ENCODE data around the gene SPAG16.

DNA sequence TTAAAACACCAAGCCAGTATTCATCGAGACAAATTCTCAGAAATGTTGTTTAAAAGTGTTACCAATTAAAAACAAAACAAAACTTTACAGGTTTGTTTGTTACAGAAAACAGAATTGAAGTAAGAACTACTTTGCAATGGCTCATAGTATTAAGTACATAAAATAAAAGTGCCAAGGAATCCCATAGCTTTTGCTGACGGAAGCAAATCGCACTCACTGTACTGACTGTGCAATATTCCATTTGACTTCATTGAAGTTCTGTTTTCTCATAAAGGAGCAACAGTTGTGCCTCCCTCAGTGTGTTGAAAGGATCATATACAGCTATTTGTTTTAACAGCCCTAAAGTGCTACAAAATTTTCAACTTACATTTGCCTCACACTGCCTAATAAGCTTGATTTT, 507.8 kb downstream of the SPAG16 start:
- TF ChIP-seq, protein P1, sequence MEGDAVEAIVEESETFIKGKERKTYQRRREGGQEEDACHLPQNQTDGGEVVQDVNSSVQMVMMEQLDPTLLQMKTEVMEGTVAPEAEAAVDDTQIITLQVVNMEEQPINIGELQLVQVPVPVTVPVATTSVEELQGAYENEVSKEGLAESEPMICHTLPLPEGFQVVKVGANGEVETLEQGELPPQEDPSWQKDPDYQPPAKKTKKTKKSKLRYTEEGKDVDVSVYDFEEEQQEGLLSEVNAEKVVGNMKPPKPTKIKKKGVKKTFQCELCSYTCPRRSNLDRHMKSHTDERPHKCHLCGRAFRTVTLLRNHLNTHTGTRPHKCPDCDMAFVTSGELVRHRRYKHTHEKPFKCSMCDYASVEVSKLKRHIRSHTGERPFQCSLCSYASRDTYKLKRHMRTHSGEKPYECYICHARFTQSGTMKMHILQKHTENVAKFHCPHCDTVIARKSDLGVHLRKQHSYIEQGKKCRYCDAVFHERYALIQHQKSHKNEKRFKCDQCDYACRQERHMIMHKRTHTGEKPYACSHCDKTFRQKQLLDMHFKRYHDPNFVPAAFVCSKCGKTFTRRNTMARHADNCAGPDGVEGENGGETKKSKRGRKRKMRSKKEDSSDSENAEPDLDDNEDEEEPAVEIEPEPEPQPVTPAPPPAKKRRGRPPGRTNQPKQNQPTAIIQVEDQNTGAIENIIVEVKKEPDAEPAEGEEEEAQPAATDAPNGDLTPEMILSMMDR (IDR thresholded peaks at IDR 0.05; ENCODE audit: insufficient read depth, low read depth, low read length) = no peak
- no peak for TF ChIP-seq EZH2 (IDR thresholded peaks at IDR 0.05; ENCODE audit: insufficient read depth, low read length)

Data from astrocyte (in vitro differentiated cells and primary cell).